Activated CD4-positive, alpha-beta T cell treated with anti-CD3 and anti-CD28 coated beads, Interleukin-2, amount 50 U/mL, for 16 hours (primary cell): ENCODE results near the gene E4F1.
A peak's percentile ranks its signal among the peaks of the same experiment; 100 is the strongest.
"Not testable (repeated sequence)": the region's sequence is repeated elsewhere in the genome, so short reads cannot be mapped to it uniquely, and the experiment has no call there.

Experiments used
- DNase-seq: peaks from one replicate; pipeline ENCODE4 v3.0.0-alpha.2; 2020

E4F1 gene

DNA sequence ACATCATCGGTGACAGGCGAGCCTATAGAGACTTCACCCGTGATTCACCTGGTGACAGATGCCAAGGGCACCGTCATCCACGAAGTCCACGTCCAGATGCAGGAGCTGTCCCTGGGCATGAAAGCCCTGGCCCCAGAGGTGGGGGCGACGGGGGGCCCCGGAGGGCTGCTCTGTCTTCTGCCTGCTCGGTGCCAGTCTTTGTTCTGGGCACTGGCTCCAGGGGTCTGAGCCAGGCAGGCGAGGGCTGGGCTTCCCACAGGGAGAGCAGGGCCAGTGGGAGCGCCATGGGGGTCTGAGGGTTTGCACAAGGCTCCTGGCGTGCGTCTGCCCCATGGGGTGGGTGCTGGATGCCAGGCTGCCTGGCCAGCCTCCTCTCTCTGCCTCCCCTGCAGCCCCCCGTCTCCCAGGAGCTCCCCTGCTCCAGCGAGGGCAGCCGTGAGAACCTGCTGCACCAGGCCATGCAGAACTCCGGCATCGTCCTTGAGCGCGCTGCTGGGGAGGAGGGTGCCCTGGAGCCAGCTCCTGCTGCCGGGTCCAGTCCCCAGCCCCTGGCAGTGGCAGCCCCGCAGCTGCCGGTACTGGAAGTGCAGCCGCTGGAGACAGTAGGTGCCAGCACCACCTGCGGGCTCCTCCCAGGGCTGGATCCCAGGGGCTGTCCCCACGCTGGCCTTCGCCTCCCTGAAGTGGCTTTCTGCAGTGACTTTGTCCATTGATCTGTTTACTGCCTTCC lies 9.8 kb downstream of the E4F1 start:
- no peak for DNase-seq

DNA sequence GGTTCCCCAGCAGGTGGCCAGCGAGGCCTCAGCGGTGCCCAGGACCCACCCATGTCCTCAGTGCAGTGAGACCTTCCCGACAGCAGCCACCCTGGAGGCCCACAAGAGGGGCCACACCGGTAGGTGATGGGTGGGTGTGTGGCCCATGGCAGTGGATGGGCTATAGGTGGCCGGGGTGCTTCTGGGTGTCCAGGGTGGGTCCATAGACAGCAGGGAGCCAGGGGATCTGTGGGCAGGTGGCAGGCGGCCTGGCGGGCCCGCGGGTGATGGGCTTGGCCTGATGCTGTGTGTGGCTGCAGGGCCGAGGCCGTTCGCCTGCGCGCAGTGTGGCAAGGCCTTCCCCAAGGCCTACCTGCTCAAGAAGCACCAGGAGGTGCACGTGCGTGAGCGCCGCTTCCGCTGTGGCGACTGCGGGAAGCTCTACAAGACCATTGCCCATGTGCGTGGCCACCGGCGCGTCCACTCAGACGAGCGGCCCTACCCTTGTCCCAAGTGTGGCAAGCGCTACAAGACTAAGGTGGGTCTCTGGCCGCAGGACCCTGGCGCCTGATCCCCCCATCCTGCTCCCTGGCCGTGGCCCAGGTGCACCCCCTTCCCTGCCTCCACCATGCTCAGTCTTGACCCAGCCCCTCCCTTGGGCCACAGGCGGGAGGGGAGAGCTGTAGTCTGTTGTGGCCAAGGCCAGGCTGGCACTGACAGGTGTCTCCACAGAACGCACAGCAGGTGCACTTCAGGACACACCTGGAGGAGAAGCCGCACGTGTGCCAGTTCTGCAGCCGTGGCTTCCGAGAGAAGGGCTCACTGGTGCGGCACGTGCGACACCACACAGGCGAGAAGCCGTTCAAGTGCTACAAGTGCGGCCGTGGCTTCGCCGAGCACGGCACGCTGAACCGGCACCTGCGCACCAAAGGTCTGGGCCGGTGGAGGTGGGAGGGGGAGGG lies 10.8 kb downstream of the E4F1 start:
- no peak for DNase-seq

DNA sequence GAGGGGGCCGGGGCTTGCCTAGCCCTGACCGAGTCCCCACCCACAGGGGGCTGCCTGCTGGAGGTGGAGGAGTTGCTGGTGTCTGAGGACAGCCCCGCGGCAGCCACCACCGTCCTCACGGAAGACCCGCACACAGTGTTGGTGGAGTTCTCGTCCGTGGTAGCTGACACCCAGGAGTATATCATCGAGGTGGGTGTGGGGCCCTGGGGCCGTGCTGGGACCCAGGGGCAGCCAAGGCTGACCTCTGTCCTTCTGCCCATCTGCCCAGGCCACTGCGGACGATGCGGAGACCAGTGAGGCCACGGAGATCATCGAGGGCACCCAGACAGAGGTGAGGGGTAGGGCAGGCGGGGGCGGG lies 11.4 kb downstream of the E4F1 start:
- no peak for DNase-seq

DNA sequence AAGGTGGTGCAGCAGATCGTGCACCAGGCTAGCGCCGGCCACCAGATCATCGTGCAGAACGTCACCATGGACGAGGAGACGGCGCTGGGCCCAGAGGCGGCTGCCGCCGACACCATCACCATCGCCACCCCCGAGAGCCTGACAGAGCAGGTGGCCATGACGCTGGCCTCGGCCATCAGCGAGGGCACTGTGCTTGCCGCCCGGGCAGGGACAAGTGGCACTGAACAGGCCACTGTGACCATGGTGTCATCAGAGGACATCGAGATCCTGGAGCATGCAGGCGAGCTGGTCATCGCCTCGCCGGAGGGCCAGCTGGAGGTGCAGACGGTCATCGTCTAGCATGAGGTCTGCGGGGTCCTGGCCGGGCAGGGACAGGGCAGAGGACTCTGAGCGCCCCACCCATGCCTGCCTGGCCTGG lies 11.9 kb downstream of the E4F1 start:
- DNase-seq = no peak

DNA sequence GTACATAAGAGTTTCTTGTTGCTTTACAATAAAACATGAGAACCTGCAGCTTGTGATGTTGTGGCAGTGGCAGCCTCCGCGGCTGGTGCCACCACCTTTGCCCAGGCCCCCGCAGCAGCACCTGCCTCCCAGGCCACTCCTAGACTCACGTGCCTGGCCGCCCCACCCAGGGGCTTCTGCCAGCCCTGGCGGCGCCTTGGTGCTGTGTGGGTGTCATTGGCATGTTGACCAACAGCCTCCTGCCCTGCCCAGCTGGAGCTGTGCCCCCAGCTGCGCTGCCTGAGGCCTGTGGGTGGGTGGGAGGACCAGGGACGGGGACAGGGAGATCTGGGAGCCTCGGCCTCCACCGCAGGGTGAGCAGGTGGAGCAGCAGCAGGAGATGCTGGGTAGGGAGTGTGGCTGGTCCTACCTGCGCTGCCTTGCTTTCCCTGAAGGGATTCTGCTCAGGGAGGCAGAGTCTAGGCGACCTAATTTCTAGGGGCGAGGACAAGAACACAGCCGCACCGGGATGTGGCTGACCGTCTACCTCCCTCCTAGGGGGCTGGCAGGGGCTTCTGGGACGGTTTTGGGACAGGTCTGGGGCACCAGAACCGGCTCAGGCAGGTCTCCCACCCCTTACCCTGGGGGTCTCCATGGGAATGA lies 12.4 kb downstream of the E4F1 start:
- no peak for DNase-seq

DNA sequence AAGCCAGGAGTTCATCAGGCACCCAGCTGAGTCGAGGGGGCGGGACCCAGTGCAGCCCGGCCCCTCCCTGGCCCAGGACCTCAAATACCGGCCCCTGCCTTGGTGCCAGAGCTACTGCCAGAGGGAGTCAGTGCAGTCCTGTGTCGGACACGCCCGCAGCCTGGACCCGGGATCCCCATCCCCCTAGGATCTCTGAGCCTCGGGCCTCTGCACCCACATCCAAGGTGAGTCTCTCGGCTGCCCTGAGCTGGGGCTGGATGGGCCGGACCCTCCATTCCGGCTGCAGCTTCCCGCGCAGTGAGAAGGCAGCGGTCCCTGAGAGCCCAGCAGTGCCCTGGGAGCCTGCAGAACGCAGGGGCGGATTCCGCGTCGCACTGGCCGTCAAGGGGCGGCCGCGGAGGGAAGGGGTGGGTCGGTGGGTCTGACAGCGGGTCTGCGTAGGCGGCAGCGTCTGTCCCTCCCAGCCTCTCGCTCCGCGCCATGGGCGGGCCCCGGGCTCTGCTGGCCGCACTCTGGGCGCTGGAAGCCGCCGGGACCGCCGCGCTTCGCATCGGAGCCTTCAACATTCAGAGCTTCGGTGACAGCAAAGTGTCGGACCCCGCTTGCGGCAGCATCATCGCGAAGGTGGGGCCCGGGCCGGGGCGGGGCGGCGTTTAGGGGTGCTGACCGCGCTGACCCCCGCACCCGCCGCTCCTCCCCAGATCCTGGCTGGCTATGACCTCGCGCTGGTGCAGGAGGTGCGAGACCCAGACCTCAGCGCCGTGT lies 13.1 kb downstream of the E4F1 start, which contains the start of gene DNASE1L2:
TSS of gene DNASE1L2 (plus strand) at position 108 of the 765 bp plus-strand sequence. CDS start at position 481, 373 bp downstream.
- DNase-seq = no peak

DNA sequence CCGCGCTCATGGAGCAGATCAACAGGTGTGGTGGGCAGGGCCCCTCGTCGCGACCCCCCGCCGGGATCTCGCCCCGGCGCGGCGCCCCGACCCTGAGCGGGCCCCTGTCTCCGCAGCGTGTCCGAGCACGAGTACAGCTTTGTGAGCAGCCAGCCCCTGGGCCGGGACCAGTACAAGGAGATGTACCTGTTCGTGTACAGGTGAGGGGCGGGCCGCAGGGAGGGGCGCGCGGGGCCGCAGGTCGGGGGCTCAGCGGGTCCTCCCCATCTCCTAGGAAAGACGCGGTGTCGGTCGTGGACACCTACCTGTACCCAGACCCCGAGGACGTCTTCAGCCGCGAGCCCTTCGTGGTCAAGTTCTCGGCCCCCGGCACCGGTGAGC lies 13.7 kb downstream of the E4F1 start:
- no peak for DNase-seq

DNA sequence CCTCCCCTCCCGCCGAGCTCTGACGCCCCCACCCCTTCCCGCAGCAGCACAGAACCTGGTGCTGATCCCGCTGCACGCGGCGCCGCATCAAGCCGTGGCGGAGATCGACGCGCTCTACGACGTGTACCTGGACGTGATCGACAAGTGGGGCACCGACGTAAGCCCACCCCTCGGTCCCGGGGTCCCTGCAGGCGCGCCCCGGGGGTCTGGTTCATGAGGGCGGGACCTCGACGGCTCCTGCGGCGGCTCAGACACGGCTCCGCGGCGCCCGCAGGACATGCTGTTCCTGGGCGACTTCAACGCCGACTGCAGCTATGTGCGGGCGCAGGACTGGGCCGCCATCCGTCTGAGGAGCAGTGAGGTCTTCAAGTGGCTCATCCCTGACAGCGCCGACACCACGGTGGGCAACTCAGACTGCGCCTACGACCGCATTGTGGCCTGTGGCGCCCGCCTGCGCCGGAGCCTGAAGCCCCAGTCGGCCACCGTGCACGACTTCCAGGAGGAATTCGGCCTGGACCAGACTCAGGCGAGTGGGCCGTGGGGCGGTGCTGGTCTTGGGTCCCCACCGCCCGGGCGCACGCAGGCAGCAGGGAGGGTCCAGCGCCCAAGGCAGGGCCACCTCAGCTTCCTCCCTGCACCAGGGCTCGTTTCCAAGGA lies 14.2 kb downstream of the E4F1 start:
- DNase-seq = no peak

DNA sequence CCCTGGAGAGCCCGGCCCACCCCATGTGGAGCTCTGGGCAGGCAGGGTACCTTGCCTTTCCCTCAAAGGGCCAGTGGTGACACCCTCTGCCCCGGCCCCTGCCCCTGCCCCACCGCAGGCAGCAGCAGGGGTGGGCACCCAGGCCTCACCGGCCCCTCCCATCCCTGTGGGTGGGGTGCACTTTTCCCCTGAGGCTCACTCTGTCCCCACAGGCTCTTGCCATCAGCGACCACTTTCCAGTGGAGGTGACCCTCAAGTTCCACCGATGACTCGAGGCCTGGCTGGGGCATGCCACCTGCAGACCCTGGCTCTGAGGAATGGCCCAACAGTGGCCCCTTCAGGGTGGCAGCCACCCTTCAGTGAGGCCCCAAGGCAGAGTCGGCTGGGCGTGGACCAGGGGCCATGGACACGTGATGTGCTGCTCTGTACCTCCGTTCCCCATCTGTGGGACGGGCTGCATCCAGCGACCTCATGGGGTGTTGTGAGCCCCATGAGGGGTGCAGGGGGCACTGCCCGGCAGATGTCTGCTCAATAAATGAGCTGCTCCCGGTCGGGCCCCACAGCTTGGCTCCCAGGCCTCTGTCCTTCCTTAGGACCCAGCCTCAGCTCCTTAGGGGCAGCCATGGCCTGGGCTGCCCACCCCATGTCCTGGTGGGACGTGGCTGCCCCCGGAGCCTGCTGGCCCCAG lies 14.9 kb downstream of the E4F1 start:
- DNase-seq = no peak

DNA sequence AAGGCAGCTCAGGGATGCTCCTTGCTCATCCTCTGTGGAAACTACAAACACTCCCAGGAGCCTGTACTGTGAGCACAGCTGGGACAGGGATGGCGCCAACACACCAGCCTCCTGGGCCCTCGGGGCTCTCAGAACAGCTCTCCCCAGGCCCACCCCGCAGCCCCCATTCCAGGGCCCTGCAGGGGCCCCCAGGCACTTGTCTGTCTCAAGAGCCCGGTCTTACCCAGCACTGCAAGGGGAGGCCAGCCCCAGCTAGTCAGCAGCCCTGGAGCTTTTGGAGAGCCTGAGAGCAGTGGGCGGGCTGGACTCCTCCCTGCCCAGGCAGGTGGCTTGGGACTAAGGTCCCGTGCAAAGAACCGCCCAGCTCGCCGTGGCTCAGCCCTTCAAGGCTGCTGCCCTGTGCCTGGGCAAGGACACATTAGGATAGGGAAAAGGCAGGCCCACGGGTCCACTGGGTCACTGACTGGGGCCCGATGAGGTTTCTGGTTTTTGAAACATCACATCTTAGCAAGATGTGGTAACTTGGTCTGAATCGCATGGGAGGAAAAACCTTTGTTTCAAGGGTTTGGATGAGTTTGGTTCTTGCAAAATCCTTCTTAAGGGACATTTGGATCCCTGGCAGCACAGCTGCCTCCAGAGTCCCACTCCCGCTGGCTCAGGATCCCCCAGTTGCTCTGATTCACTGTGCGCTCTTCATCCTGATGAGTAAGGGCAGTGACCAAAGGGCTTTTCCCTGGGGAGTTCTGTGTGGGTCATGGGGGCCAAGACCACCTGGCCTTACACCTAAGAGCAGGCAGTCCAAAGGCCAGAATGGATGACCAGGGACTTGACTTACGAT lies 15.7 kb downstream of the E4F1 start:
- DNase-seq = no peak

DNA sequence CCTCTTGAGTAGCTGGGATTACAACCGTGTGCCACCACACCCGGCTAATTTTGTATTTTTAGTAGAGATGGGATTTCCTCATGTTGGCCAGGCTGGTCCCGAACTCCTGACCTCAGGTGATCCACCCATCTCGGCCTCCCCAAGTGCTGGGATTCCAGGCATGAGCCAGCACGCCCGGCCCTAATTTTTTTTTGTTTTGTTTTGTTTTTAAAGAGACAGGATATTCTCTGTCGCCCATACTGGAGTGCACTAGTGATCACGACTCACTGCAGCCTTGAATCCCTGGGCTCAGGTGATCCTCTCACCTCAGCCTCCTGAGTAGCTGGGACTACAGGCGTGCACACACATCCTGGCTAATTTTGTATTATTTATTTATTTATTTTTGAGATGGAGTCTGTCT lies 16.9 kb downstream of the E4F1 start:
- DNase-seq = not testable (repeated sequence)

DNA sequence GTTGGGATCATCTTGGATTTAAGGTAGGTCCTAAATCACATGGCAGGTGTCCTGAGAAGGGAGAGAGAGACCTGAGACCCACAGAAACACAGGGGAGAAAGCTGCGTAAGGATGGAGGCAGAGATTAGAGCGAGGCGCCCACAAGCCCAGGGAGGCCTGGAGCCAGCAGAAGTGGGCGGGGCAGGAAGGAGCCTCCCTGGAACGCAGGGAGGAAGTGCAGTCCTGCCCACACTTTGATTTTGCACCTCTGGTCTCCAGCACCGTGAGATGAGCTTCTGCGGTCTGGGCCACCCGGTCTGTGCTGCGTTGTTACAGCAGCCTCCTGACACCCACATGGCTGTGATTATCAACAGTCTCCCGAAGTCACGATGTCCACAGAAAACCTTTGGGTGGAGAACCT lies 19.2 kb downstream of the E4F1 start:
- DNase-seq = no peak

DNA sequence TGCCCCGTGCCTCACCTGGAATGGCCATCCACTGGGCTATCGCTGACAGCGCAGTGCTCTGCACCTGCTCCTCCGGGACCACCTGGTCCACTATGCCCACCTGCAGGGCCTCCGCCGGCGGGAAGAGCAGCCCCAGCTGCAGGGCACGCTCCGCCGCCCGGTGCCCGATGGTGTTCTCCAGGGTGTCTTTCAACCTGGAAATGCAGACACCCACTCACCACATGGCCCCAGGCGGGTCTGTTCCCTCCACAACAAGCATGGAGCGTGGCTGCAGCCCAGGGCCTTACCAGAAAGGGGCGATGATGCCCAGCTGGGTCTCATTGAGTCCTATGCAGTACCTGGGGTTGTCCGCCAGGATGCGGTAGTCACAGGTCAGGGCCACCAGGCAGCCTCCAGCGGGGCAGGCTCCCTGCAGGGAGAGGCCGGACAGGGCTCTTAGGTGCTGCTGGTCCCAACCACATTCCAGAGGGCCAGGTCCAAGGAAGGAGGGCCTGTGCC lies 19.7 kb downstream of the E4F1 start:
- DNase-seq = no peak

DNA sequence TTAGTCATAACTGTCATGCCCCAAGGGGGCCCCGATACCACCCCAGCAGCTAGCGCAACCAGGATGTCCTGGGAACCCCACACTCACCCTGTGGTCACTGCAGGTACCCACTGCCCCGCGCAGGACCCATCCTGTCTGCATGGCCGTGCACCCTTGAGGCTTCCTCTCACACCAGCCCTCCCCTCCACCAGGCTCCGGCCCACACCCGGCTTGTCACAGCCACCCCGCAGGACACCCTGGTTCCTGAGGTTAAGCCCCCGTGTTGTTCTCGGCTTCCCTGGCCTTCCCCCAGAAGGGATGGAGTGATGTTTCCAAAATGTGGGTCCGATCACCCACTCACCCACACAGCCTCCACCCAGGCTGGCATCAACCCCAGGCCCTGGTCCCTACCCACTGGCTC lies 20.4 kb downstream of the E4F1 start:
- DNase-seq = no peak

DNA sequence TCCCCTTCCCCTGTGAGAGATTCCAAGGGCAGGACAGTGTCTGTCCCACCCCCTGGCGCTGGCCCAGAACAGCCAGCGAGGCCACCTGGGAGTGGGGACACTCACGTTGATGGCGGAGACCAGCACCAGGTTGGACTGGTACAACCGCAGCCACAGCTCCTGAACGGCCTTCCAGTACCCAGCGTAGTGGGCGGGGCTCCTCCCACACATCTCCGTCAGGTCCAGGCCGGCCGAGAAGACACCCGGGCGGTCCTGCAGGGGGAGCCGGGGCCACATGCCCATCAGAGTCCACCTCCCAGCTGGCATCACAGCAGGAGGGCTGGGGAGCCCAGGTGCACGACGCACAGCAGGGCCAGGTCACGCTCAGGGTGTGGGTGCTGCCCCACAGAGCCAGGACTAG lies 20.9 kb downstream of the E4F1 start:
- no peak for DNase-seq

DNA sequence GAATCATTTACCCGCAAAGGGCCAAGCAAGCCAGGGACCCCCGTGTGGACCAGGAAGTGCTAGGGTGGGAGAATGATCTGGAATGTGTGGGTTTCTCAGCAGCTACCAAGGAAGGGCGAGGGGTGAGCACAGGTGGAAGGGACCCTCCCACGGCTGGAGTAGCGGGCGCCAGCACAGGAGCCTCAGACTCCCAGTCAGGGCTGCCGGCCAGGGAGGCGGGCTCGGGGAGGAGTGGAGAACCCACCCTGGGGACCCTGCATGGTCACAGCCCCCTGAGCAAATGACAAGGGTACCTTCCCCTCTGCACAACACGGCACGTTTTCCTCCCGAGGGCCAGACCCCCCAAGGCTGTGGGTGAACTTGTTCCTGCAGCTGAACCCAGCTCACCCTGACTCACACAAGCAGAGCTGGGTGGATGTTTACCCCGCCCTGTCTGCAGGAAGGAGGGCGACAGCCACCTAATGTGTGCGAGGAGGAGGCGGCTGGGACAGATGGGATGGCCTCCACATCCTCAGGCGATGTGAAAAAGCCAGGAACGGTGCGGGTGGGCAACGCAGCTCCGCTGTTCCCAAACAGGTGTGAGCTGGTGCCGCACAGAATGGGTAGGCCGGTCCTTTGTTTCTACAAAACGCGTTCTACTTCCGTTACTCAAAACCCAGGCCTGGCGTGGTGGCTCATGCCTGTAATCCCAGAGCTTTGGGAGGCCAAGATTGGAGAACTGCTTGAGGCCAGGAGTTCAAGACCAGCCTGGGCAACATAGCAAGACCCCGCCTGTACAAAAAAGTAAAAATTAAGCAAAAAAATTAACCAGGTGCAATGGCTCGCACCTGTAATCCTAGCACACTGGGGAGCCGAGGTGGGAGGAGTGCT lies 21.8 kb downstream of the E4F1 start:
- DNase-seq = no peak

DNA sequence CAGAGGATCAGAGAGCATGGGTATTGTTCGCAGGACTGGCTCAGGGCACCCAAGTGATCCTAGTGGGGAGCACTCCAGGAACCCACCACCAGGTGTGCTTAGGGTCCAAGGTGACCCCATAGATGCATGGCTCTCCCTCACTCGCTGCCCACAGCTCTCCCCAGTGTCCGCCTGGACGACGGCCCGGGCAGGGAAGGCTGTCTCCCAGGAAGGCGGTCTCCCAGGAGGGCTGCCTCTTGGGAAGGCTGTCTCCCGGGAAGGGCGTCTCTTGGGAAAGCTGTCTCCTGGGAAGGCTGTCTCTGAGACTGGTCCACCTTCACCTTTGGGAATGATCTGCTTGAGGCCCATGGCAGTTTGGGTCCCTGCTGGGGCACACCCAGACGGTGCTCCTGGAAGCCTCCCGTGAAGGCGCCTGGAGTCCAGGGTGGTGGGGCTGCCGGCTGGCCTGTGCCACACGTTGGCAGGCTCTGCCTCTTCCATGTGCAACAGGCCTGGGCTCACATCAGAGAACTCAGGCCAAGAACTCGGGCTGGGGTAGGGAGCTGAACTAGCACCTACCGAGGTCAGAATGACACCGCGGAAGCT lies 23.0 kb downstream of the E4F1 start:
- DNase-seq = no peak

DNA sequence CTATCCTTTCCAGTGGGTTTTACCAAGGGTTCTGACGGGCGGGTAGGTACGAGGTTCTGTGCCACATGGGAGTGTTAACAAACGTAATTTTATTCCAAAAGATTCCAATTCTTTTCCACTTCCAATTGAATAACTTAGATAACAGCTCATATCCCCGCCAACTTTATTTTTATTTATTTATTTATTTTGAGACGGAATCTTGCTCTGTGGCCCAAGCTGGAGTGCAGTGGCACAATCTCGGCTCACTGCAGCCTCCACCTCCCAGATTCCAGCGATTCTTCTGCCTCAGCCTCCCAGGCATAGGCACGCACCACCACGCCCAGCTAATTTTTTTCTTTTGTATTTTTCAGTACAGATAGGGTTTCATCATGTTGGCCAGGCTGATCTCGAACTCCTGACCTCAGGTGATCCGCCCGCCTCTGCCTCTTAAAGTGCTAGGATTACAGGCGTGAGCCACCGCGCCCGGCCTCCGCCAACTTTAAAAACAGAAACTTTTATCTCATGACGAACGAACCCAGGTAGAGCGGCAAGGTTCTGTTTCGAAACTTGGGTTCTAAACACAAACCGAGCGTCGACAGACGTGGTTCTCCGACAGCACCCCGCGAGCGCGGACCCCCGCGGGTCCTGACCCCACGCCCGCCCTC lies 27.4 kb downstream of the E4F1 start:
- DNase-seq = peak; percentile 44
